GM12872 (cell line): Measurements from ENCODE around the gene C14orf132.

Source experiments
- CTCF ChIP-seq: IDR thresholded peaks from 3 replicates; pipeline ENCODE4 v1.5.1; 2011; ENCODE audit warnings: low read depth, mild to moderate bottlenecking, low read length, moderate library complexity; ENCODE audit not compliant: insufficient read depth

Gene C14orf132

GRCh38 chr14:96053248-96053599, 14.1 kb downstream of the C14orf132 start:
- no peak for TF ChIP-seq CTCF

GRCh38 chr14:96053600-96054381, 14.6 kb downstream of the C14orf132 start:
- no peak for TF ChIP-seq CTCF

GRCh38 chr14:96054661-96055060, 15.5 kb downstream of the C14orf132 start:
- TF ChIP-seq CTCF: no peak

- no peak for TF ChIP-seq CTCF
These were observed 16.0 kb downstream of the C14orf132 start for GRCh38 chr14:96055065-96055752.

- TF ChIP-seq CTCF: no peak
These were observed 16.8 kb downstream of the C14orf132 start for GRCh38 chr14:96055753-96056508.

- 0 out of 3 replicates have a peak, but pooled peaks have one; percentile 17 for TF ChIP-seq CTCF
These were observed 17.6 kb downstream of the C14orf132 start for GRCh38 chr14:96056509-96057422.

- no peak for TF ChIP-seq CTCF
These were observed 18.6 kb downstream of the C14orf132 start for GRCh38 chr14:96057738-96058137.
